GM13976 (cell line): ENCODE data around the gene UNC80.
A peak's percentile ranks its signal among the peaks of the same experiment; 100 is the strongest.

ENCODE experiments used
- DNase-seq: peaks from one replicate; pipeline ENCODE4 v3.0.0; 2012; ENCODE audit warnings: low spot score
- CTCF ChIP-seq: IDR thresholded peaks from 2 replicates; pipeline ENCODE4 v1.5.1; 2012; ENCODE audit warnings: borderline replicate concordance, mild to moderate bottlenecking; ENCODE audit not compliant: insufficient read depth; ENCODE audit errors: extremely low read depth, missing control alignments, control extremely low read depth
- in situ Hi-C: fragments of 300-500 bp; cut with MboI; formaldehyde crosslinking; loops from one replicate; pipeline ENCODE4 v1.12.0; 2022; ENCODE audit warnings: low sequenced_read_pairs, mixed read lengths, inconsistent platforms; ENCODE audit not compliant: unreplicated experiment

Gene UNC80

GRCh38 chr2:209993968-209994367, 222.3 kb downstream of the UNC80 start:
- in situ Hi-C loops = no loop called here
- no peak for DNase-seq
- TF ChIP-seq CTCF = no peak

GRCh38 chr2:209998596-209998995, 227.0 kb downstream of the UNC80 start:
- in situ Hi-C loops = no loop called here
- TF ChIP-seq CTCF = no peak
- no peak for DNase-seq

- in situ Hi-C loops = no loop called here
- no peak for DNase-seq
- TF ChIP-seq CTCF = no peak
Observed at GRCh38 chr2:210000464-210001324, 229.1 kb downstream of the UNC80 start.

GRCh38 chr2:210002158-210003157, 230.8 kb downstream of the UNC80 start, which contains the start of gene RPE:
Gene RPE, plus strand, starts transcription at chr2:210002638. Its CDS starts 24 bp downstream, at chr2:210002662.
- TF ChIP-seq CTCF = no peak
- peak; percentile 96 for DNase-seq
- in situ Hi-C loops = no loop called here

GRCh38 chr2:210003359-210003758, 231.7 kb downstream of the UNC80 start:
- in situ Hi-C loops = no loop called here
- DNase-seq = no peak
- TF ChIP-seq CTCF = no peak

GRCh38 chr2:210004881-210005280, 233.2 kb downstream of the UNC80 start:
- in situ Hi-C loops = no loop called here
- TF ChIP-seq CTCF = no peak

More at GRCh38 chr2:210004881-210005280, 233.2 kb downstream of the UNC80 start:
- DNase-seq = no peak
